ENCODE results near the gene COBL. TPM values are rescaled to one million over a fixed set of nuclear protein-coding genes. Genes with fewer than 3 reads are reported as not detected.

The COBL gene
- total and polyA plus RNA-seq, 2 of the 8 experiments (the other 6 are each of a cell fraction or from before 2014, with no cell fraction given), result 13.8 to 40.4 TPM

GRCh38 chr7:51303142-51303525 is 13.5 kb downstream of the COBL start:
- Histone ChIP-seq H2BK12ac (ENCODE audit: low read depth, low read length) (no peak overlapping the region), H2BK5ac (ENCODE audit: low read depth, low read length) (no peak overlapping the region), H3K27ac (ENCODE audit: low read depth, low read length) (no peak overlapping the region), H2BK120ac (replicated peaks; ENCODE audit: low read depth, low read length) (no peak overlapping the region), H4K8ac (ENCODE audit: extremely low read depth, insufficient read depth, low read length) (no peak overlapping the region), H3K18ac (ENCODE audit: extremely low read depth, low read length) (no peak overlapping the region), H3K9ac (replicated peaks in 1 of 4; ENCODE audit: extremely low read depth in 1 of 4, low read depth in 3 of 4, low read length in 3 of 4) (no peak overlapping the region), H3K27me3 (replicated peaks in 1 of 4; ENCODE audit: control insufficient read depth in 3 of 4, extremely low read depth in 1 of 4, insufficient read depth in 3 of 4, low read length in 3 of 4) (no peaks in the 10 kb centered on the region), H3K4me2 (ENCODE audit: insufficient read depth in 1 of 2, low read depth in 2 of 2, low read length in 2 of 2) (no peak overlapping the region), H3K4me1 (replicated peaks in 1 of 4; ENCODE audit: control insufficient read depth in 3 of 4, insufficient read depth in 4 of 4, low read length in 3 of 4) (peaks cover 0 to 10% (median 6%) of the 10 kb centered on the region in 4 experiments; a peak in 5 of 7 replicates), H3K9me3 (ENCODE audit: insufficient read depth in 2 of 2, low read depth in 1 of 2, low read length in 1 of 2) (no peaks in the 10 kb centered on the region), H3K56ac (replicated peaks; ENCODE audit: insufficient read length, low read depth, low read length) (no peak overlapping the region), H3K14ac (ENCODE audit: insufficient read length) (no peak overlapping the region), H4K91ac (replicated peaks; ENCODE audit: insufficient read length, low read length) (no peak overlapping the region), H3K4me3 (ENCODE audit: extremely low read depth in 1 of 4, insufficient read depth in 2 of 4, low read depth in 3 of 4, low read length in 4 of 4) (no peak overlapping the region), H3K23ac (ENCODE audit: insufficient read length) (no peak overlapping the region), H2AK5ac (ENCODE audit: low read depth, low read length) (no peak overlapping the region), H2BK20ac (ENCODE audit: low read length) (no peak overlapping the region), H2BK15ac (ENCODE audit: low read length) (no peak overlapping the region), H4K20me1 (replicated peaks in 1 of 2; ENCODE audit: control insufficient read depth in 1 of 2, insufficient read depth in 2 of 2, low read length in 2 of 2) (peaks cover 0 to 4% of the 10 kb centered on the region in 2 experiments), H3K79me1 (ENCODE audit: low read depth, low read length) (peaks cover 4% of the 10 kb centered on the region; the same call in 1 of the 2 replicates), H3K23me2 (ENCODE audit: low read depth, low read length) (no peaks in the 10 kb centered on the region), H3K4ac (replicated peaks; ENCODE audit: insufficient read length, low read depth, low read length) (no peak overlapping the region), H4K5ac (ENCODE audit: insufficient read length, low read depth, low read length) (no peak overlapping the region), H3K79me2 (ENCODE audit: control insufficient read depth in 1 of 2, insufficient read depth in 2 of 2, low read length in 2 of 2) (peaks cover 6 to 91% of the 10 kb centered on the region in 2 experiments), H2AFZ (ENCODE audit: low read length) (no peak overlapping the region), H3K36me3 (ENCODE audit: control insufficient read depth in 2 of 4, insufficient read depth in 4 of 4, low read length in 3 of 4) (no peaks in the 10 kb centered on the region)
- POLR2A ChIA-PET (ENCODE audit: partially characterized antibody), result interaction anchor here (0.8 to 1.7 kb wide), 3 partner anchors 24 to 26 kb away, joined by 3 to 5 read pairs (median 4); no protein-coding TSS in a partner anchor
- CTCF ChIA-PET (ENCODE audit: partially characterized antibody), result interaction anchor here (0.7 to 10.2 kb wide), 2 partner anchors 10 to 65 kb away, joined by 4 to 92 read pairs; no protein-coding TSS in a partner anchor
- FAIRE-seq (no peak), DNase-seq (ENCODE audit: low read depth in 1 of 2, low spot score in 2 of 2) (no peak)
- 92% methylated on average over 10 of the region's 10 CpGs; no CpG with 5 or more reads in 1 of the 2 experiments for WGBS, 2 experiments (ENCODE audit: extremely low coverage in 1 of 2, insufficient coverage in 1 of 2, insufficient read length in 1 of 2, insufficient replicate concordance in 2 of 2, low coverage in 1 of 2, low lambda C conversion rate in 2 of 2, missing lambda C conversion rate in 1 of 2)
- TF ChIP-seq, protein P1, sequence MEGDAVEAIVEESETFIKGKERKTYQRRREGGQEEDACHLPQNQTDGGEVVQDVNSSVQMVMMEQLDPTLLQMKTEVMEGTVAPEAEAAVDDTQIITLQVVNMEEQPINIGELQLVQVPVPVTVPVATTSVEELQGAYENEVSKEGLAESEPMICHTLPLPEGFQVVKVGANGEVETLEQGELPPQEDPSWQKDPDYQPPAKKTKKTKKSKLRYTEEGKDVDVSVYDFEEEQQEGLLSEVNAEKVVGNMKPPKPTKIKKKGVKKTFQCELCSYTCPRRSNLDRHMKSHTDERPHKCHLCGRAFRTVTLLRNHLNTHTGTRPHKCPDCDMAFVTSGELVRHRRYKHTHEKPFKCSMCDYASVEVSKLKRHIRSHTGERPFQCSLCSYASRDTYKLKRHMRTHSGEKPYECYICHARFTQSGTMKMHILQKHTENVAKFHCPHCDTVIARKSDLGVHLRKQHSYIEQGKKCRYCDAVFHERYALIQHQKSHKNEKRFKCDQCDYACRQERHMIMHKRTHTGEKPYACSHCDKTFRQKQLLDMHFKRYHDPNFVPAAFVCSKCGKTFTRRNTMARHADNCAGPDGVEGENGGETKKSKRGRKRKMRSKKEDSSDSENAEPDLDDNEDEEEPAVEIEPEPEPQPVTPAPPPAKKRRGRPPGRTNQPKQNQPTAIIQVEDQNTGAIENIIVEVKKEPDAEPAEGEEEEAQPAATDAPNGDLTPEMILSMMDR (IDR thresholded peaks at IDR 0.05; ENCODE audit: control extremely low read depth in 1 of 3, insufficient read depth in 1 of 3, low read depth in 1 of 3, low read length in 3 of 3), result no peak
- TF ChIP-seq SP2 (IDR thresholded peaks at IDR 0.05; ENCODE audit: low read length) (no peak), SIN3A (conservative IDR thresholded peaks at IDR 0.05 in 1 of 2, IDR thresholded peaks at IDR 0.05 in 1 of 2; ENCODE audit: low read depth in 1 of 2, low read length in 2 of 2) (no peak), CHD1 (IDR thresholded peaks at IDR 0.05; ENCODE audit: low read depth, low read length) (no peak), JUND (IDR thresholded peaks at IDR 0.05; ENCODE audit: low read length) (no peak), RNF2 (IDR thresholded peaks at IDR 0.05; ENCODE audit: borderline replicate concordance, low read depth, low read length, missing control alignments, poor library complexity, severe bottlenecking) (no peak), CHD2 (IDR thresholded peaks at IDR 0.05; ENCODE audit: low read length) (no peak), CBX8 (IDR thresholded peaks at IDR 0.05; ENCODE audit: borderline replicate concordance, low read depth, low read length) (no peak), GABPA (IDR thresholded peaks at IDR 0.05; ENCODE audit: borderline replicate concordance, insufficient read depth, low read length) (no peak)
- TF ChIP-seq, protein P2, sequence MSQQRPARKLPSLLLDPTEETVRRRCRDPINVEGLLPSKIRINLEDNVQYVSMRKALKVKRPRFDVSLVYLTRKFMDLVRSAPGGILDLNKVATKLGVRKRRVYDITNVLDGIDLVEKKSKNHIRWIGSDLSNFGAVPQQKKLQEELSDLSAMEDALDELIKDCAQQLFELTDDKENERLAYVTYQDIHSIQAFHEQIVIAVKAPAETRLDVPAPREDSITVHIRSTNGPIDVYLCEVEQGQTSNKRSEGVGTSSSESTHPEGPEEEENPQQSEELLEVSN (IDR thresholded peaks at IDR 0.05), result no peak
